Measurements from ENCODE around the gene TMPRSS6. TPM values are rescaled to one million over a fixed set of nuclear protein-coding genes. Genes with fewer than 3 reads are reported as not detected.

Gene TMPRSS6
- total and polyA plus RNA-seq, 2 of the 8 experiments (the other 6 are each of a cell fraction or from before 2014, with no cell fraction given): 0.02 TPM; not detected in 1

- H3K27me3 ChIP-seq (replicated peaks in 1 of 4; ENCODE audit: control insufficient read depth in 3 of 4, extremely low read depth in 1 of 4, insufficient read depth in 3 of 4, low read length in 3 of 4): peaks cover 0 to 7% (median 1%) of the 10 kb centered on the region in 4 experiments; a peak in 3 of 7 replicates
- no peak for TF ChIP-seq SP1 (IDR thresholded peaks at IDR 0.05; ENCODE audit: low read depth, low read length)
- TF ChIP-seq, protein P1, sequence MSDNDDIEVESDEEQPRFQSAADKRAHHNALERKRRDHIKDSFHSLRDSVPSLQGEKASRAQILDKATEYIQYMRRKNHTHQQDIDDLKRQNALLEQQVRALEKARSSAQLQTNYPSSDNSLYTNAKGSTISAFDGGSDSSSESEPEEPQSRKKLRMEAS (IDR thresholded peaks at IDR 0.05): 0 out of 2 replicates have a peak, but pooled peaks have one; percentile 31
- H2BK12ac ChIP-seq (ENCODE audit: low read depth, low read length): no peak overlapping the region
- WGBS, 2 experiments (ENCODE audit: extremely low coverage in 1 of 2, insufficient coverage in 1 of 2, insufficient read length in 1 of 2, insufficient replicate concordance in 2 of 2, low coverage in 1 of 2, low lambda C conversion rate in 2 of 2, missing lambda C conversion rate in 1 of 2): 83% methylated on average over 6 of the region's 6 CpGs; no CpG with 5 or more reads in 1 of the 2 experiments
- no peak overlapping the region for H3K27ac ChIP-seq (ENCODE audit: low read depth, low read length)
- H3K36me3 ChIP-seq (ENCODE audit: control insufficient read depth in 2 of 4, insufficient read depth in 4 of 4, low read length in 3 of 4): no peaks in the 10 kb centered on the region
- no peaks in the 10 kb centered on the region; the same call in 1 of the 2 replicates for H3K23me2 ChIP-seq (ENCODE audit: low read depth, low read length)
- no peaks in the 10 kb centered on the region for H4K20me1 ChIP-seq (replicated peaks in 1 of 2; ENCODE audit: control insufficient read depth in 1 of 2, insufficient read depth in 2 of 2, low read length in 2 of 2)
- no peak overlapping the region for H3K4me3 ChIP-seq (ENCODE audit: extremely low read depth in 1 of 4, insufficient read depth in 2 of 4, low read depth in 3 of 4, low read length in 4 of 4)
- H3K4me1 ChIP-seq (replicated peaks in 1 of 4; ENCODE audit: control insufficient read depth in 3 of 4, insufficient read depth in 4 of 4, low read length in 3 of 4): peaks cover 0 to 7% (median 0%) of the 10 kb centered on the region in 4 experiments; a peak in 2 of 7 replicates
- H3K4ac ChIP-seq (replicated peaks; ENCODE audit: insufficient read length, low read depth, low read length): no peak overlapping the region
- POLR2A ChIA-PET (ENCODE audit: partially characterized antibody): no interaction called here
- H3K79me1 ChIP-seq (ENCODE audit: low read depth, low read length): no peaks in the 10 kb centered on the region
- H2AFZ ChIP-seq (ENCODE audit: low read length): no peak overlapping the region
- no peak overlapping the region for H2AK5ac ChIP-seq (ENCODE audit: low read depth, low read length)
- H4K5ac ChIP-seq (ENCODE audit: insufficient read length, low read depth, low read length): no peak overlapping the region
- H4K91ac ChIP-seq (replicated peaks; ENCODE audit: insufficient read length, low read length): no peak overlapping the region
- DNase-seq (ENCODE audit: low read depth in 1 of 2, low spot score in 2 of 2) (no peak), FAIRE-seq (no peak)
- CTCF ChIA-PET (ENCODE audit: partially characterized antibody): interaction anchor here (0.6 to 4.8 kb wide), 10 partner anchors 9 to 228 kb away, joined by 3 to 24 read pairs (median 3); no protein-coding TSS in a partner anchor
- H3K14ac ChIP-seq (ENCODE audit: insufficient read length): no peak overlapping the region
- H3K79me2 ChIP-seq (ENCODE audit: control insufficient read depth in 1 of 2, insufficient read depth in 2 of 2, low read length in 2 of 2): no peaks in the 10 kb centered on the region
- no peak overlapping the region for H3K56ac ChIP-seq (replicated peaks; ENCODE audit: insufficient read length, low read depth, low read length)
- no peak overlapping the region for H2BK120ac ChIP-seq (replicated peaks; ENCODE audit: low read depth, low read length)
- H2BK15ac ChIP-seq (ENCODE audit: low read length): no peak overlapping the region
- no peaks in the 10 kb centered on the region for H3K9me3 ChIP-seq (ENCODE audit: insufficient read depth in 2 of 2, low read depth in 1 of 2, low read length in 1 of 2)
- no peak overlapping the region for H2BK20ac ChIP-seq (ENCODE audit: low read length)
- H3K23ac ChIP-seq (ENCODE audit: insufficient read length): no peak overlapping the region
- no peak overlapping the region for H3K18ac ChIP-seq (ENCODE audit: extremely low read depth, low read length)
- no peak overlapping the region for H4K8ac ChIP-seq (ENCODE audit: extremely low read depth, insufficient read depth, low read length)
- no peak overlapping the region for H2BK5ac ChIP-seq (ENCODE audit: low read depth, low read length)
- H3K4me2 ChIP-seq (ENCODE audit: insufficient read depth in 1 of 2, low read depth in 2 of 2, low read length in 2 of 2): no peak overlapping the region
- H3K9ac ChIP-seq (replicated peaks in 1 of 4; ENCODE audit: extremely low read depth in 1 of 4, low read depth in 3 of 4, low read length in 3 of 4): no peak overlapping the region
Observed at GRCh38 chr22:37088108-37088605, 21.4 kb downstream of the TMPRSS6 start.
